NCI-H1048 (cell line): Measurements from ENCODE around the gene EYS.
A peak's percentile ranks its signal among the peaks of the same experiment; 100 is the strongest.
"Not testable (repeated sequence)": the region's sequence is repeated elsewhere in the genome, so short reads cannot be mapped to it uniquely, and the experiment has no call there.

Experiments
- DNase-seq: peaks from one replicate; lab custom pipeline; 2025; lab: John Stamatoyannopoulos, UW

EYS gene

DNA sequence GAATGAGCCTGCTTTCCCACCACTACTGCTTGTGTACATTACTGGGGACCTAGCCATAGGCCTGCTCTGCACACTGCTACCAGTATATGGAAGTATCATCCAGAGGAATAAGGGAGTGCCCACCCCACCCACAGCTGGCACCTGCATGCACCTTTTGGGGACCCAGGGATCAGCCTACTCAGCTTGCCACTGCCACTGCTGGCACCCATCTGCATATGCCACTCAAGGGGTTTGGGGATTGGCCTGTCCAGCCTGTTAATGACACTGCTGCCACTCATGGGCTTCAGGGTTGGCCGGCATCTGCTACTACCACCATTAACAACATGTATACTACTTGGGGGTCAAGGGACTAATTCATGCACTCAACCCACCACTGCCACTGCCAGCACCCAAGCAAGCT is 1239.4 kb downstream of the EYS start:
- DNase-seq = no peak

DNA sequence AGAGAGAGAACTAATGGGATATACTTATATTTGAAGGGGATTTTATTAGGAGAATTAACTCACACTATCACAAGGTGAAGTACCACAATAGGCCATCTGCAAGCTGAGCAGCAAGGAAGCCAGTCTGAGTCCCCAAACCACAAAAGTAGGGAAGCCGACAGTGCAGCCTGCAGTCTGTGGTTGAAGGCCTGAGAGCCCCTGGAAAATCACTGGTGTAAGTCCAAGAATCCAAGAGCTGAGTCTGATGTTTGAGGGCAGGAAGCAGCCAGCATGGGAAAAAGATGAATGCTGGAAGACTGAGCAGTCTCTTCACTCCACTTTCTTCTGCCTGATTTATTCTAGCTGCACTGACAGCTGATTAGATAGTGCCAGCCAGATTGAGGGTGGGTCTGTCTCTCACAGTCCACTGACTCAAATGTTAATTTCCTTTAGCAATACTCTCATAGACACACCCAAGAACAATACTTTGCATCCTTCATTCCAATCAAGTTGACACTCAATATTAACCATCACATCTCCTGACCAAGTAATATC is 1247.5 kb downstream of the EYS start:
- DNase-seq = no peak

- not testable (repeated sequence) for DNase-seq
Observed at GRCh38 chr6:64448101-64448500, 1258.9 kb downstream of the EYS start.

- no peak for DNase-seq
Observed at GRCh38 chr6:64445038-64445437, 1262.0 kb downstream of the EYS start.

DNA sequence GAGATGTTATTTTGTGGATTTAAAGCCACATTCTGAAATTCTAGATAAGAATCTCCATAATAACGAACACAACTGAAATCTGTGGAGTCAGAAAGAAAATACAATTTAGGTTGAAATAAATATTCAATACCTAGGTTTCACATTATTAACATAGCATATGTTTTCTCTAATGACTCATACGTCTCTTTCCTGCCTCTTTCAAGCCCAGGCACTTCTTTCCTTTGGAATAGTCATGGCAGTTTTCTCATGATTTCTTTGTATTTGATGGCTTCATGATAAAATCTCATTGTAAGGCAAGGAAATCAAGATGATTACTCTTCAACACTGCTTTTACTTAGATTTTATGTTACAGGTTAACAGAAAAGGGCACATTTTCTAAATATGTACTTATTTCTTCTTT is 1267.8 kb downstream of the EYS start:
- no peak for DNase-seq

DNA sequence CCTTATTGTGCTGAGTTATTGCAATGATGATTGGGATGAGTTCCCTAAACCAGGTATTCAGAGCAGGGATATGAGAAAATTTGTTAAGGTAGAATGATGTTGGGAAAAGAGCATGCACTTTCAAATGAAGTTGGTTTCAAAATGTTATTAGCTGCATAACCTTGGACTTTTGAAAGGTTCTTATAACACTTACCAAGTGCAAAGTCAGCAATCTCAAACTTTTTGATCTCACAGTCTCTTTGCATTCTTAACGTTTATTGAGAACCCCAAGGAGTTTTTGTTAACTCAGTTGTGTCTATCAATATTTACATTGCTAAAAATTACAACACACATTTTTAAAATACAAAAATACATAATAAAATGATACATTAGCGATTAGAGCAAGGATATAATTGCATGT is 1269.0 kb downstream of the EYS start:
- no peak for DNase-seq

DNA sequence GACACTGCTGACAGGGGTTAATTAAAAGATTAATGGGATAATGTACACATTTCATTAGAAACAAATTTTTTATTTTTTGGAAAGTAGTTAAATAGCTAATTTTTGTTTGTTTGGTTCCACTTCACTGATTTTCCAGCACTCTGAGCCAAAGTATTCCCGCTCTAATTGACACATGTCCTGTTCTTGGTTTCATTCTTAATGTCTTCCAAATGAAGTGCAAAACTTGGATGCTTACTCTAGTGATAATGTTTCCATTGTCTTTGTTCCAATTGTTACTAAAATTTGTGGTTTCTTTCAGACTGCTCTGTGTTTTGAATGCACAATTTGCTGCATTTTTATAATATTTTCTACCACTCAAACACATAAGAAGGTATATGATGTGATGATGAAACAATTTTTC is 1277.1 kb downstream of the EYS start:
- no peak for DNase-seq

- no peak for DNase-seq
Observed at GRCh38 chr6:64428186-64428585, 1278.8 kb downstream of the EYS start.

- DNase-seq = no peak
Observed at GRCh38 chr6:64415926-64416325, 1291.1 kb downstream of the EYS start.

GRCh38 chr6:64411226-64411625 is 1295.8 kb downstream of the EYS start:
- no peak for DNase-seq

GRCh38 chr6:64409948-64410347 is 1297.1 kb downstream of the EYS start:
- DNase-seq = no peak

GRCh38 chr6:64404396-64404795 is 1302.6 kb downstream of the EYS start:
- DNase-seq = no peak

GRCh38 chr6:64383277-64383676 is 1323.7 kb downstream of the EYS start:
- no peak for DNase-seq

GRCh38 chr6:64376394-64376793 is 1330.6 kb downstream of the EYS start:
- DNase-seq = no peak

DNA sequence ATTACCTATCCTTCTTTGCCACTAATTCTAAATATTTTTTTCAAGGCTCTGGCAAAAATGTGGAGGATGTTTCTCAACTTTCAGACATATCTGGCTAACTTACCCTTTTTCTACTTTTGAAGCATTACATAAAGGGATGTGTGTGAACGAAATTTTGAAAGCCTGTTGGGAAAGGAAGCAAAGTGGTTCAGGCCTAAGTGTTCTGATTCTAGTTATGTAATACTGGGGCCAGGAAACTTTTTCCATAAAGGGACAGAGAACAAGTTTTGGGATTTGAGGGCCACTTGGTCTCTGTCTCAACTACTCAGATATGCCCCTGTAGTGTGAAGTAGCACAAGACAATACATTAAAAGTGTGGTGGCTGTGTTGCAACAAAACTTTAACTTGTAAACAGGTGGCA is 1349.6 kb downstream of the EYS start:
- no peak for DNase-seq

- no peak for DNase-seq
Observed at GRCh38 chr6:64347411-64347810, 1359.6 kb downstream of the EYS start.

DNA sequence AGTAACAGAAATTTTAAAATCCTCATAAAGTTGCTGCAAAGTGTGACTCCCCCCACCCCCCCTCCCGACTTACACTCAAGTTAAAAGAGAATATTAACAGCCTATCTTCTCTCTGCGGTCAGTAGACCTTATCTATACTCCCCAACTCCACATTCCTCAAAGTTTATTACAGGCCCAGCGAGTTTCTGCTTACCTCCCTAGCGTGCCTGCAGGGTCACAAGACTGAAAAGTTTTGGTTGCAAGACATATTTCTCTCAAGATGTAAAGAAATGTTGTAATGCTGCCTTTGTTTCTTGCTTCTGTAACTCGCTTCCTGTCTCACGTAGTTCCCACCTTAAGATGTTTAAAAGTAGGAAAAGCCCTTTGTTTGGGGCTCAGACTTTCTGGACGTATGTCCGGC is 1371.8 kb downstream of the EYS start:
- DNase-seq = no peak

DNA sequence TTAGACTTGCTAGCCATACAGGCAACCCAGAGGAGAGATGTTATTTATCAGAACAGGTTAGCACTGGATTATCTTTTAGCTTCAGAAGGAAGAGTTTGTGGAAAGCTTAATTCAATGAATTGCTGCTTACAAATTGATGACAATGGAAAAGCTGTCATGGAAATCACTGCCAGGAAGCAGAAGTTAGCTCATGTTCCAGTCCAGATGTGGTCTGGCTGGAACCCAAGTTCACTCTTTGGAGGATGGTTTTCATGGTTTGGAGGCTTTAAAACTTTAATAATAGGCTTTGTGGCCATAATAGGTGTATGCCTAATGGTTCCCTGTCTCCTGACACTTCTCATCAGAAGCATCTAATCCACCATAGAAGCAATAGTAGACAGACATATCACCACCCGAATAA is 1372.4 kb downstream of the EYS start:
- DNase-seq = no peak

GRCh38 chr6:64330694-64331307 is 1376.2 kb downstream of the EYS start:
- DNase-seq = peak; percentile 20

DNA sequence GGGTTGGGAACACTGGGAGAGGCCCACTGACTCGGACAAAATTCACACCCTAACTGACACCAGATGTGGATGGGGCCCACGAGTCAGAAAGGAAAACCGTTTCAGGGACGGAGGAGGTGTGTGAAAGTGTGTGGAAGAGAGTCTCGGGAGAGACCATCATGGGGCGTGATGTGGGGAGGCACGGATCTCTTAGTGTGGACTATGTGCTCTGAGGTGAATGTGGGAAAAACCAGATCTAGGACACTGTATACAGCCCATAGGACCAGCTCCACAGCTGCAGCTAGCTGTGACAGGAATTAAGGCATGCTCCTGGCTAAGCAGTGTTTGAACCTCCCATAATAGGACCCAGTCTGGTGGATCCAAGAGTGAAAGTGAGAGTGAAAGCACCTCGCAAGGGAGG is 1380.1 kb downstream of the EYS start:
- no peak for DNase-seq

DNA sequence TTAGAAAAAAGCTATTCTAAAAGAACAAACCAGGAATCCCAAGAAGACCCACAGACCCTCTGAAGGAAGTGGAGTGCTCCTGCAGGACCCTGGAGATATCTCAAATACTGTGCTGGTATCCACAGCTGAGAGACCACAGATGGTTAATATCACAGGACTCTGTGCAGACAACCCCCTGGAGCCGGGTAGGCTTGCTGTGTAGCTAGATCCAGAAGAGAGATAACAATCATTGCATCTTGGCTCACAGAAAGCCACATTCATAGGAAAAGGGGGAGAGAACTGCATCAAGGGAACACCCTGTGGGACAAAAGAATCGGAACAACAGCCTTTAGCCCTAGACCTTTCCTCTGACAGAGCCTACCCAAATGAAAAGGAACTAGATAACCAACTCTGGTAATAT is 1381.9 kb downstream of the EYS start:
- no peak for DNase-seq

DNA sequence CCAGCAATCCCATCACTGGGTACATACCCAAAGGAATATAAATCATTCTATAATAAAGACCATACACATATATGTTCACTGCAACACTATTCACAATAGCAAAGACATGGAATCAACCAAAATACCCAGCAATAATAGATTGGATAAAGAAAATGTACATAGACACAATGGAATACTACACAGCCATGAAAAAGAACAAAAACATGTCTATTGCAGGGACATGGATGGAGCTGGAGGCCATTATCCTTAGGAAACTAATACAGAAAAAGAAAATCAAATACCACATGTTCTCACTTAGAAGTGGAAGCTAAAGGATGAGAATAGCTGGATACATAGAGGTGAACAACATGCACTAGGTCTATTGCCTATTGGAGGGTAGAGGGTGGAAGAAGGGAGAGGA is 1396.8 kb downstream of the EYS start:
- DNase-seq = no peak

GRCh38 chr6:64301307-64302236 is 1405.5 kb downstream of the EYS start:
- DNase-seq = no peak
